ENCODE results near the gene JMJD8. TPM values are rescaled to one million over a fixed set of nuclear protein-coding genes. Genes with fewer than 3 reads are reported as not detected.

The JMJD8 gene
- total and polyA plus RNA-seq, 2 experiments from 2014 or later: 87.9 to 96.3 TPM

DNA sequence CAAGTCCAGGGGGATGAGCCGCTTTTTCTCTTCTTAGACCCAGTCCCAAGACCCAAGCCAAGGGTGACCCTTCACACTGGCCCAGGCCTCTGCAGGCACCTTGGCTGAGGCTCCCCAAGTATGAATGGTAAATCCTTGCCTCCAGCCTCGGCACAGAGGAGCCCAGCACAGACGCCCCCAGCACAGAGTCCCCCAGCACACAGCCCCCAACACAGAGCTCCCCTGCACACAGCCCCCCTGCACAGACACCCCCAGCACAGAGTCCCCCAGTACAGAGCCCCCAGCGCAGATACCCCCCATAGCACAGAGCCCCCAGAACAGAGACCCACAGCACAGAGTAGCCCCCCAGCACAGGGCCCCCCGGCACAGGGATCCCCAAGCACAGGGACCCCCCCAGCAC, 43.5 kb downstream of the JMJD8 start:
- no peak overlapping the region for H3K9ac ChIP-seq
- WGBS, 2 experiments (ENCODE audit: low coverage in 1 of 2, low lambda C conversion rate in 2 of 2, missing lambda C conversion rate in 2 of 2): 77 to 91% methylated on average over 3 of the region's 5 CpGs
- peaks cover 9% of the 10 kb centered on the region for H3F3A ChIP-seq (ENCODE audit: insufficient read depth)
- H4K20me1 ChIP-seq (ENCODE audit: insufficient read depth): no peaks in the 10 kb centered on the region
- H3K9me2 ChIP-seq (ENCODE audit: insufficient read depth): no peaks in the 10 kb centered on the region
- no peak overlapping the region for H3K27ac ChIP-seq
- no peak overlapping the region for H3K4me2 ChIP-seq (ENCODE audit: unreplicated experiment)
- H3K79me2 ChIP-seq (ENCODE audit: insufficient read depth): peaks cover 7% of the 10 kb centered on the region; the same call in 1 of the 2 replicates
- in situ Hi-C loops (cut with MboI): no loop called here
- H3K9me3 ChIP-seq (ENCODE audit: low read depth): no peaks in the 10 kb centered on the region
- no peak overlapping the region for H2AFZ ChIP-seq
- 0 out of 2 replicates have a peak, but pooled peaks cover 4% of the 10 kb centered on the region for H3K4me1 ChIP-seq (ENCODE audit: insufficient read depth)
- no peak for DNase-seq
- no peaks in the 10 kb centered on the region for H3K27me3 ChIP-seq (replicated peaks; ENCODE audit: insufficient read depth)
- TF ChIP-seq EZH2phosphoT487 (IDR thresholded peaks at IDR 0.05; ENCODE audit: insufficient read depth, low read depth) (no peak), EZH2 (IDR thresholded peaks at IDR 0.05; ENCODE audit: insufficient read depth, poor library complexity, severe bottlenecking) (no peak)
- no peak overlapping the region for H3K4me3 ChIP-seq
- H3K36me3 ChIP-seq (ENCODE audit: low read depth): no peaks in the 10 kb centered on the region

- WGBS, 2 experiments (ENCODE audit: low coverage in 1 of 2, low lambda C conversion rate in 2 of 2, missing lambda C conversion rate in 2 of 2): 56 to 63% methylated on average over 9 of the region's 9 CpGs
- H3K36me3 ChIP-seq (ENCODE audit: low read depth): no peaks in the 10 kb centered on the region
- H4K20me1 ChIP-seq (ENCODE audit: insufficient read depth): no peaks in the 10 kb centered on the region
- no peak overlapping the region for H3K27ac ChIP-seq
- no peak for DNase-seq
- H3F3A ChIP-seq (ENCODE audit: insufficient read depth): peaks cover 9% of the 10 kb centered on the region
- H3K4me1 ChIP-seq (ENCODE audit: insufficient read depth): 0 out of 2 replicates have a peak, but pooled peaks cover 6% of the 10 kb centered on the region
- no peaks in the 10 kb centered on the region for H3K9me2 ChIP-seq (ENCODE audit: insufficient read depth)
- peaks cover 19% of the 10 kb centered on the region for H3K79me2 ChIP-seq (ENCODE audit: insufficient read depth)
- in situ Hi-C loops (cut with MboI): no loop called here
- no peak for TF ChIP-seq EZH2 (IDR thresholded peaks at IDR 0.05; ENCODE audit: insufficient read depth, poor library complexity, severe bottlenecking)
- no peak for TF ChIP-seq EZH2phosphoT487 (IDR thresholded peaks at IDR 0.05; ENCODE audit: insufficient read depth, low read depth)
- no peak overlapping the region for H2AFZ ChIP-seq
- no peaks in the 10 kb centered on the region for H3K27me3 ChIP-seq (replicated peaks; ENCODE audit: insufficient read depth)
- no peaks in the 10 kb centered on the region for H3K9me3 ChIP-seq (ENCODE audit: low read depth)
- H3K9ac ChIP-seq: no peak overlapping the region
- no peak overlapping the region for H3K4me2 ChIP-seq (ENCODE audit: unreplicated experiment)
- H3K4me3 ChIP-seq: no peak overlapping the region
These were observed 45.3 kb downstream of the JMJD8 start for GRCh38 chr16:638836-639235.

DNA sequence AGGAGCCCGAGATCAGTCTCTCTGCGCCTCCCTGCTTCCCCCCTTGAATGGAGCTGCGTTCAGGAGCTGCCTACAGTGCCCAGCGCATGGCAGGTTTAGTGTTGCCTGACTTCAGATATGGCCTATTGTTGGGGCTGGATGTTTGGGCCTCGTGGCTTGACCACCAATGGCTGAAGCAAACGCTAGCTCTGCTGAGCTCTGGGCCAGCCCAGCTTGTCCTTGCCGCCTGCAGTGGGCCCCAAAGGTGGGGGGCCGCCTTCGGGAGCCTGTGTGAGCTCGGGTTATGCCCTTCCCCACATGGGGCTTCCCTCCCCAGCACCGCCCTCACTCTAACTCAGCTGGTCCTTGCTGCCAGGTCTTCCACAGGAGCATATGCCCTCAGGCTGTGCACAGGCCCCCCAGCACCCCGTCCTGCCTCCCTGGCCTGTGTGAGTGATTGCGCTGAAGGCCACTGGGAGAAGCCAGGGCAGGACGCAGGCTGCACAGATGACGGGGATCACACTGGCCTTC, 46.0 kb downstream of the JMJD8 start:
- Histone ChIP-seq H3K27me3 (replicated peaks; ENCODE audit: insufficient read depth) (no peaks in the 10 kb centered on the region), H2AFZ (no peak overlapping the region)

DNA sequence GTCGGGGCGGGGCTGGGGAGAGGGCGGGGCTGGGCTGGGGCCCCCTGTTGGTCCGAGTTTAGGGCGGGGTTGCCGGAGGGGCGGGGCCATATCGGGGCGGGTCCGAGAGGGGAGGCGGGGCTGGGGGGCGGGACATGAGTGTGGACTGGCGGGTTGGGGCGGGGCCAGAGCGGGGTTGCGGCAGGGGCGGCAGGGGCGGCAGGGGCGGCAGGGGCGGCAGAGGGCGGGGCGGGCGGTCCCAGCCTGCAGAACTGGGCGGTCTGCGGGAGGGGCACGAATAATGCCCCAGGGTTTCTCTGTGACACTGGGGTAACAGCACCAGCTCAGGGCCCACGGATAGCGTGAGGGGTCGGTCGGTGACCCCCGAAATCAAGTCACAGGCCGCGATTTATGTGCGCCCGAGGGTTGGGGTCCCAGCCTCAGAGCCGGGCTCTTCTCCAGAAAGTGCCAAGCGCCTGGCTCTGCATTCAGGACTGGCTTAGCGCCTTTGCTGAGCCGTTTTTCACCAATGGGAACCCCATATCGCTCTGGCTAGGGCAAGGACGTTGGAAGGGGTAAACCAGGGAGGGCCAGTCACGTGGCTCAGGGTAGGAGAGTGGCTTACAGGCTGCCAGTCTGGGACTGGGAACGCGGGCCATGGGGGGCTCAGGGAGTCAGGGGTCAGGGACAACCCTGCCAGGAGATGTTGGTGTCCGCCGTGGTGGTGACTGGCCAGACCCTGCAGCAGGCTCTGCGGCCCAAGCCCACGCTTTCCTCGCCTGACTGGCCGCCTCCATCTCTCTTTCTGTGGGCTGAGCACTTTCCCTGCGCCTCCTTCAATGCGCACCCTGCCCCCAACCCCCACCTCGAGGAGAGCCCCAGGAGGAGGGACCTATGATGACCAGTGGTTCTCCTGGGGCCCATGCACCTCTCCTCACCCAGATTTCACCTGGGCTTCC, 46.8 kb downstream of the JMJD8 start:
- TF ChIP-seq EZH2 (IDR thresholded peaks at IDR 0.05; ENCODE audit: insufficient read depth, poor library complexity, severe bottlenecking): no peak
- no peak for TF ChIP-seq EZH2phosphoT487 (IDR thresholded peaks at IDR 0.05; ENCODE audit: insufficient read depth, low read depth)
- Histone ChIP-seq H3K9ac (peak overlapping the region; percentile 80), H2AFZ (peak overlapping the region; percentile 84), H3K9me2 (ENCODE audit: insufficient read depth) (no peaks in the 10 kb centered on the region), H3K9me3 (ENCODE audit: low read depth) (no peaks in the 10 kb centered on the region), H3K36me3 (ENCODE audit: low read depth) (no peaks in the 10 kb centered on the region), H3K79me2 (ENCODE audit: insufficient read depth) (peaks cover 14% of the 10 kb centered on the region), H3K4me2 (ENCODE audit: unreplicated experiment) (no peak overlapping the region), H3K4me3 (peak overlapping the region; percentile 90), H3K27ac (peak overlapping the region; percentile 85), H4K20me1 (ENCODE audit: insufficient read depth) (no peaks in the 10 kb centered on the region), H3K4me1 (ENCODE audit: insufficient read depth) (0 out of 2 replicates have a peak, but pooled peaks cover 3% of the 10 kb centered on the region), H3F3A (ENCODE audit: insufficient read depth) (peaks cover 9% of the 10 kb centered on the region), H3K27me3 (replicated peaks; ENCODE audit: insufficient read depth) (no peaks in the 10 kb centered on the region)
- in situ Hi-C loops (cut with MboI): no loop called here
- 22 to 23% methylated on average over 27 to 51 of the region's 53 CpGs for WGBS, 2 experiments (ENCODE audit: low coverage in 1 of 2, low lambda C conversion rate in 2 of 2, missing lambda C conversion rate in 2 of 2)
- DNase-seq: peak; percentile 94

More for the DNA sequence above, 46.0 kb downstream of the JMJD8 start:
- no peak overlapping the region for H3K4me3 ChIP-seq
- H3K9ac ChIP-seq: no peak overlapping the region
- TF ChIP-seq EZH2phosphoT487 (IDR thresholded peaks at IDR 0.05; ENCODE audit: insufficient read depth, low read depth): no peak
- no peak for TF ChIP-seq EZH2 (IDR thresholded peaks at IDR 0.05; ENCODE audit: insufficient read depth, poor library complexity, severe bottlenecking)
- no peak overlapping the region for H3K27ac ChIP-seq
- H3K79me2 ChIP-seq (ENCODE audit: insufficient read depth): peaks cover 19% of the 10 kb centered on the region
- peaks cover 9% of the 10 kb centered on the region for H3F3A ChIP-seq (ENCODE audit: insufficient read depth)
- in situ Hi-C loops (cut with MboI): no loop called here
- H4K20me1 ChIP-seq (ENCODE audit: insufficient read depth): no peaks in the 10 kb centered on the region
- no peak for DNase-seq
- no peaks in the 10 kb centered on the region for H3K9me3 ChIP-seq (ENCODE audit: low read depth)
- H3K4me2 ChIP-seq (ENCODE audit: unreplicated experiment): no peak overlapping the region
- H3K36me3 ChIP-seq (ENCODE audit: low read depth): no peaks in the 10 kb centered on the region
- 0 out of 2 replicates have a peak, but pooled peaks cover 6% of the 10 kb centered on the region for H3K4me1 ChIP-seq (ENCODE audit: insufficient read depth)
- no peaks in the 10 kb centered on the region for H3K9me2 ChIP-seq (ENCODE audit: insufficient read depth)
- 80 to 83% methylated on average over 15 of the region's 15 CpGs for WGBS, 2 experiments (ENCODE audit: low coverage in 1 of 2, low lambda C conversion rate in 2 of 2, missing lambda C conversion rate in 2 of 2)

Measured in GM23248 (cell line).